ENCODE measurements around the gene GAL.

The GAL gene

DNA sequence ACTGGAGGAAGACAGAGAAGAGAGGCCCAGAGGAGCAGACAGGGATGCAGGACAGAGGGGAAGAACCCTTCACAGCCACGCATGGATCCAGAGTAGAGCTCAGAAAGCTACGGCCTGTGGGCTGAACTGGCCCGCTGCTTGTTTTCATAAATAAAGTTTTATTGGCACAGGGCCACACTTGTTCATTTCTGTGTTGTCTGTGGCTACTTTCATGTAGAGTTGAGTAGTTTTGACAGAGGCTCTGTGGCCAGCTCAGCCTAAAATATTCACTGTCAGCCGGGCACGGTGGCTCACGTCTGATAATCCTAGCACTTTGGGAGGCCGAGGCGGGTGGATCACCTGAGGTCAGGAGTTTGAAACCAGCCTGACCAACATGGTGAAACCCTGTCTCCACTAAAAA is 26.2 kb upstream of the GAL start:
- DNase-seq (ENCODE audit: insufficient read length, low spot score), result no peak
- no peak for FAIRE-seq

DNA sequence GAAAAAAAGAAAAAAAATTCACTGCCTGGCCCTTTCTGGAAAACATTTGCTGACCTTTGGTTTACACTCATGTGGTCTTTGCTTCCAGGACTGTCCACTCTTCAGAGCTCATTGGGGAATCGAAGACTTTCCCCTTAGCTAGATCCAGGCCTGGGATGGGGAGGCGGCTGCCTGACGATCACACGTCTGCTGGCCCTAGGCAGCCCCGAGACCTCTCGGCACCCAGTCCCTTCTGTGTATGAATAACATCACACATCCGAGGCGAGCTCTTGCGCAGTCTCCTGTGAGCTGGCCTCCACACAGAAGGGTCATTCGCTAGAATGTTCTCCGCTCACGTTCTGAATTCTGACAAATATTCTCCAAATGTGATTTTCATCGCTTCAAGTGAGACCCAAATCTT is 25.7 kb upstream of the GAL start:
- FAIRE-seq (no peak), DNase-seq (ENCODE audit: insufficient read length, low spot score) (no peak)

DNA sequence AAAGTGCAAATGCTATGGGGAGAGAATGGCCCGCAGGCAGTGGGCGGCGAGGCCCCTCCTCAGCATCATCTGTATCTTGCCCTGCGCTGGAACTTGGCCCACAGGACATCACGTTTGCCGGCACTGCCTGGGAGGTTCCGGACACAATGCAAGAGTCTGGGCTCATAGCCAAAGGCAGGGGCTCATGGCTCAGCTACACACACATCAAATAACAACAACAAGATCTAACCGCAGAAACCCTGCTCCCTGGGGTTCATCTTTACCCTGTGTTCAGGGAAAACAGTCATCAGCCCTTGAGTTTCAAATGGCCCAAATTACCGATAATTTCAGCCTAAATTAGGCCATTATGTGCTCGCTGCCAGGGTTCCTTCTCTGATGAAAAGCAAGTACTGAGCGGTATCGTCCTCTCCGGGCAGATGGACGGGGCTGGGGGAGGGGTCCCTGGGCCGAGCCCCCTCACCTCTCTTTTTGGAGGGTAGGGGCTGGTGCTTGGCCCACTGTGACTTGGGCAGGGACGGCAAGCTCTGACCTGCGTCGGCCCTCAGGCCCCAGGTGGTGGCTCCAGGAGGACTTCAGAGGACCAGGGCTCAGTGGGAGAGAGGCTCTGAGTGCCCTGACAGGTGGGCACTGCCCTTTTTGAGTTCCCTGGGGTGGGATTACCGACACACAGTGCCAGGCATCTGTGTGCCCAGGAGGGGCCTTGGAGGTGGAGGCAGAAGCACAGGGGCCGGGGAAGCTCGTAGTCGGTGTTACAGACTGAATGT is 25.0 kb upstream of the GAL start:
- DNase-seq (ENCODE audit: insufficient read length, low spot score), result peak; percentile 88
- peak; percentile 48 for FAIRE-seq

DNA sequence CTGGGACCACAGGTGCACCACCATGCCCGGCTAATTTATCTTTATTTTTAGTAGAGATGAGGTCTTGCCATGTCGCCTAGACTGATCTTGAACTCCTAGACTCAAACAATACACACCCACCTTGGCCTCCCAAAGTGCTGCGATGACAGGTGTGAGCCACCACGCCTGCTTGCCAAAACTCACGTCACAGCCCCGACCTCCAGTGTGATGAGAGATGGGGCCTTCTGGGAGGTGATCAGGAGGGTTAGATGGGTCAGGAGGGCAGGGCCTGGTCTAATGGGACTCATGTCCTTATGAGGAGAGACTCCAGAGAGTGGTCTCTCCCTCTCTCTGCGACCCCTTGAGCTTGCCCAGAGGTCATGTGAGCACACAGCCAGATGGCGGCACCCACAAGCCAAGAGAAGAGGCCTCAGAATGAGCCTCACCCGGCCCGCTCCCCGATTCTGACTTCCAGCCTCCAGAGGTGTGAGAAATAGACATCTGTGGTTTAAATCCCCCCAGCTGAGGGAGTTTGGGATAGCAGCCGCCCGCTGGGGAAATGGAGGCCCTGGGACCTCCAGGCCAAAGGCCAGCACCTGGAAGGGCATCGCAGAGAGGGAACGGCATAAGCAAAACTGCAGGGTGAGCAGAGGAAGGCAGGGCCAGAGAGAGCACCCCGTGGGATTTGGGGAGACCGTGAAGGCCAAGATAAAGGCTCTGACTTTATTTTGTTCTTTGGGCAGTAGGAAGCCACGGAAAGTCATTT is 24.1 kb upstream of the GAL start:
- no peak for FAIRE-seq
- no peak for DNase-seq (ENCODE audit: insufficient read length, low spot score)

DNA sequence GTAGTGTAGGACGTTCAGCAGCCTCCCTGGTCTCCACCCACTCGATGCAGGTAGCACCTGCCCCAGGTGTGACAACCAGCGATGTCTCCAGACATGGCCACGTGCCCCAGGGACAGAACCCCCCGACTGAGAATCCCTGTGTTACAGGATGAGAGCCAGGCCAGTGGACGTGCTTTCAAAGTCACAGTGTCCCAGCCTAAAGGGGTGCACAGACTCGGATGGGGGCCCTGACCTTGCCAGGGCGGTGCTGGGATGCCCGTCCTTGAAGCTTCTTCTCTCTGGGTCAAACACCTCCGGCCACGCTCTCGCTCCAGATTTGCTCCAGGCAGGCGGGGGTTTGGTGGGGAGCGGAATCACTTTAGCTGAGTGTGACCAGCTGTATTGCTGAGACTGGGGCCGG is 23.3 kb upstream of the GAL start:
- DNase-seq (ENCODE audit: insufficient read length, low spot score) (no peak), FAIRE-seq (peak; percentile 51)

DNA sequence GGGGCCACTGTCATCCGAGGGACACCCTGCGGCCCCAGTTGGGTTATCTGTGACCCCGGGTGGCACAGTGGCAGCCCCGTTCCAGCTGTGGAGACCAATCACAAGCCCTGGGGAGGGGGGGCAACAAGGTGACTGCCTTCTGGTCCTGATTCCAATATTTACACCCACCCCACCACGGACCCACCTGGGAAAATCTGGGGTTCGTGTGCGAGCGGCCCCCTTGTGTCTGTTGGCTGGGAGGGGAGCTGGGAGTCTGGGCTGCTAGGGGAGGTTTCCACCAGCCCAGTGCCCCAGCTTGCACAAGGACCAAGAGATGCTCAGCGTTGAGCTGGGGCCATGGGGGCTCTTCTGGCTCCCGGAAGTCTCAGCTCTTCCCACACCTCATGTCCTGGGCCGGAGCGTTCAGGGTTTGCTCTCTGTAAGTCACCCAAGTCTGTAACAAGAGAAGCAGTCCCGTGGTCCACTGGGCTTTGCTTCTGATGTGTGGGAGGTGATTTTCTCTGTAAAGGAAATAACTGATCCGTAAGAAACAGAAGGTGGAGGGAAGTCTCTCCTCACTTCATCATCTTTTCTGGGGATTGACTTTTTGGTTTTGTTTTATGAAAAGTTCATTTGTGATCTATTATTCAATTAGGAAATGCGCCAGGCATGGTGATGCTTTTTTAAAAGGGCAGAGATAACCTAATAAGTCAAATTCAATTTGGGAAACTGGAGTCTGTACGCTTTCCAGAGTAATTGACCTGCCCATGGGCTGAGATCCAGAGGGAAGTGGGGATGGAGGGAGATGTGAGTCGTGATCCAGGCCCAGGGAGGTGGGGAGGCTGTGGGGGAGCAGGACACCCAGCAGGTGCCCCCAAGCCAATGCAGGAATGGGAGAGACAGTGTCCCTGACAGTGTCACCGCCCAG is 22.4 kb upstream of the GAL start:
- DNase-seq (ENCODE audit: insufficient read length, low spot score) (no peak), FAIRE-seq (peak; percentile 36)

DNA sequence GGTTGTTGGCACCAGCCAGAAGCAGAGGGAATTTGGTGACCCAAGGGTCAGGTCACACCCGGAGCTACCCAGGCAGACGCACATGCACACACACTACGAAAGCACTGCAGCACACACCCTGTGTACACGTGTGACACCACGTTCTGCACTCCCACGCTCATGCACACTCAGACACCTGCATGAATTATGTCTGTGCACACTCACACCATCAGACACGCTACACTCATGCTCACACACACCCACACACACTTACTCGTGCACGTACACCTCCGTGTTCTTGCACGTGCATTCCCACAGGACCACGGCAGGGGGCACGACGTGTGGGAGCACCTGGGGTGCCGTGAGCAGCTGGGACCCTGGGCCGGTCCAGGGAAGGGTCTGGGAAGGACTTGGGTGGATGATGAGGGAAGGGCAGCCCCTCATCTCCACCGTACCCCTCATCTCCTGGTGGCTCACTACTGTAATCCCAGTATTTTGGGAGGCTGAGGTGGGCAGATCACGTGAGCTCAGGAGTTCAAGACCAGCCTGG is 20.8 kb upstream of the GAL start:
- DNase-seq (ENCODE audit: insufficient read length, low spot score), result no peak
- FAIRE-seq, result peak; percentile 96

DNA sequence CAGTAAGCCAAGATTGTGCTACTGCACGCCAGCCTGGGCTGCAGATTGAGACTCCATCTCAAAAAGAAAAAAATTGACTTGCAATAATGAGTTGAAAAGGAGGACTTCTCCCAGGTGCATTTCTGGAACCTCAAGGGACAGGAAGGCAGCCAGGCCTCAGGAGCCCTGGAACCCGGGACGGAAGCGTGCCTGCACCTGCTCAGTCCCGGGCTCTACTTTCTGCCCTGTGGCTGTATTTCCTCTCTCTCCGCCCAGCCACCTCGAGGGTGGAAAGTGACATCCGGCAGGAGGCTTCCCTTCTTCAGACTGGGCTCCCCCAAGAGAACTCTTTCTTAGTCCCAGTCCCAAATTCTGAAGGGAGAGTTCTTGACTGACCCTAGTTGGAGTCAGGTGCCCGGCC is 20.2 kb upstream of the GAL start:
- FAIRE-seq (no peak), DNase-seq (ENCODE audit: insufficient read length, low spot score) (no peak)

DNA sequence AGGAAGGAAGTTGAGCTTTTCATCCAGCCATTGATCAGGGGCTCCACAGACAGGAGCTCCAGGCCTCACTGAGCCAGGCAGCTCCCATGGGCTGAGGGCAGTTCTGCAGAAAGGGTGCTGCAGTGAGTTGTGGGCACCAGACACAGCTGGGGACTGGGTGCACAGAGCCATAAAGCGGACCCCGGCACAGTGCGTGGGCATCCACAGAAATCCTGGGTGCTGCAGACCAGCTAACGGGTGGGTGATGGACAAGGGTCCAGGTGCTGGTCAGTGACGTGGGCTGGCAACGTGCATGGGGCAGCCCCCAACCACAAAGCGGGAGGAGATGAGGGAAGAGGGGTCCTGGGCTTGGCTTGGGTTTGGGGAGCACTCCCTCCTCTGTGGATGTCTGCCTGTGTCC is 19.4 kb upstream of the GAL start:
- no peak for FAIRE-seq
- no peak for DNase-seq (ENCODE audit: insufficient read length, low spot score)

DNA sequence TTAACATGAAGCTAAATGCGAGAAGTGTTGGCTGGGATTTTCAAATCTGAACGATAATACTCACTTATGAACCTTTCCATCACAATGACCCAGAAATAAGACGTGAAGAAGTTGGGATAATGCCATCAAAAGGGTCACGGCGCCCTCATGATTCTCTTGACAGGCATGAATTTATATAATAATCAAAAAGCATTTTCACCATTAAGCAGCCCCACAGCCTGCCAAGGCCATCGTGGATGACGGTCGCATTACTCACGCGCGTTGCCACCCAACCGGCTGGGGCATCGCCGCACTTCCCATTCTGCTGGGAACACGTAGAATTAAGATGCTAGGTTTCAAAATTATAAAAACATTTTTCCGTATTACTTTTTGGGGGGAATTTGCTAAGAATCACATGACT is 18.9 kb upstream of the GAL start:
- FAIRE-seq, result no peak

DNA sequence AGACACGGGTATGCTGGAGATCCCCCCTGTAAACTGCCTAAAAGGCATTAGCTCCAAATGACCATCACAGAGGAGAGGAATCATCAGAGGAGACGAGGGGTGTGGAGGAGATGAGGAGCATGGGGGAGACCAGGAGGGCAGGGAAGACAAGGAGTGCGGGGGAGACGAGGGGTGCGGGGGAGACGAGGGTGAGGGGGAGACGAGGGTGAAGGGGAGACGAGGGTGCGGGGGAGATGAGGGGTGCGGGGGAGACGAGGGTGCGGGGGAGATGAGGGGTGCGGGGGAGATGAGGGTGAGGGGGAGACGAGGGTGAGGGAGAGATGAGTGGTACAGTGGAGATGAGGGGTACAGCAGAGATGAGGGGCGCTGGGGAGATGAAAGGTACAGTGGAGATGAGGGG is 17.5 kb upstream of the GAL start:
- no peak for FAIRE-seq
- no peak for DNase-seq (ENCODE audit: insufficient read length, low spot score)

More for the DNA sequence above, 18.9 kb upstream of the GAL start:
- DNase-seq (ENCODE audit: insufficient read length, low spot score), result no peak

DNA sequence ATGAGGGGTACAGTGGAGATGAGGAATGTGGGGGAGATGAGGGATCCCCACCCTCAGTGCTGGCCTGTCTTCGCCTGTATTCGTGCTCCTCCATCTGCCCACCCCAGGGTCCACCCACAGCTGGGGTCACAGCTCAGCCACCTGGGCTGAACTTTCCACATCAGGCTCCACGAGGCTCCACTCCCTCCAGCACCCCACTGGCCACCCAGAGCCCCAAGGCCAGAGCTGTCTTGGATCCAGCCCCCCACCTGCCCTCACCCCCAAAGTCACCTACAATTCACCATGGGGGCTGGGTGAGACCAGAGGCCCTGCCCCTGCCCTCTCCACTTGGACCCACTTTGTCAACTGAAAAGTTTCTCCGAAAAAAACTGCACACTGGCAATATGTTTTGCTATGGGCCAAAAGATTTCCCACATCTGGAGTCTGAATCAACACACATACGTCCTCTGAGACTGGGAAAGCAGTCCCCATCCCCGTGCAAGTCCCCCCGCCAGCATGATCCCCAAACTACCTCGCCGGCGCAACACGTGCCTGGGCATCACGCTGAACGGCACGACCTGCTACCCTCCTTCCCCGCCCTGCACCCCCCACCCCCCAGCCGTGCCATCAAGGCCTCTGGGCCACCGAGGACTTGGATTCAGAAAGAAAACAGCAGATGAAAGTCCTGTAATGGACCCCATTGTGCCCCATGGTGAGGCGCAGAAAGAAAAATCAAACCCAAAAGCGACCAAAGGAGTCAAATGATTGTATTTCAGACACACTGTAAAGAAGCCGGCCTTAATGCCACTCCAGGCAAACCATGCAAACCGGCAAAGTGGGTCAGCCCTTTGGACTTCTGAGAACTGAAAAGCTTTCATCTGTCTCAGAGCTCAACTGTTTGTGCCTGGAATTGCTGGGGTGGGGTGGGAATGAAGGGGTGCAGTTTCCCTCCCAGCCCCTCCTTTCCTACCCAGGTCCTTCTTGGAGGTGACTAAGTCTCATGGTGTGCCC is 16.5 kb upstream of the GAL start:
- FAIRE-seq (no peak), DNase-seq (ENCODE audit: insufficient read length, low spot score) (no peak)

DNA sequence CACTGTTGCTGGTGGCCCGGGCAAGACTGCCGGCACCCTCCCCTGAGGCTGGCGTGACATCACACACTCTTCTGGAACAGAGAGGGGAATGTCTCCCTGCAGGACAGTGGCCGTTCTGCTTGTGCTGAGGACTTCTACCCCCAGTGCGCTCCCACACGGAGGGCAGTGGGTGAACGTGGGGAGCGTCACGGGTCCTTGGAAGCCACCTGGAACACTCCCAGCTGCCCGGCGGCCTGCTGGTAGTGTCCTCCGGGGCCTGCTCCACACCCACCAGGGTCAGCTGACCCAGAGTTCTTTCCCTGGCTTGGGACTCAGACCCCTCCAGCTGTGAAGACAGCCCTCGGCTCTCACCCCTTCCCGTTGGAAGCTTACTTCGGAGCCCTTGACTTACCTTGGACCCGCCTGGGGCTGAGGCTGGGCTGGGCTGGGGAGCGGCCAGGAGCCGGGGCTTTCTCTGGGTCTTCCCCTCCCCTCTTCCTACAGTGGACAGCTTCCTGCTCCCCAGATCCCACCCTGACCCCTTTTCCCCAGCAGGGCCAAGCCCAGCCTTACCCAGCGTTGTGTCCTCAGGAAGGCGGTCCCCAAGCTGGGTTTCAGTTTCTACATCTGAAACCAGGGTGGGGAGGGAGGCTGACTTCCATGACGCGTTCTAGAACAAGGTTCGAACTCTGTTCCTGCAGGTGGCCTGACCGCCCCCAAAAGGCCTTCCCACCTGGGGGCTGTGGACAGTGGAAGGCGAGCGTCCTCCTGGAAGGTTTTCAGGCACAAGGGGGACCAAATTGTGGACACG is 14.8 kb upstream of the GAL start:
- FAIRE-seq (no peak), DNase-seq (ENCODE audit: insufficient read length, low spot score) (no peak)

DNA sequence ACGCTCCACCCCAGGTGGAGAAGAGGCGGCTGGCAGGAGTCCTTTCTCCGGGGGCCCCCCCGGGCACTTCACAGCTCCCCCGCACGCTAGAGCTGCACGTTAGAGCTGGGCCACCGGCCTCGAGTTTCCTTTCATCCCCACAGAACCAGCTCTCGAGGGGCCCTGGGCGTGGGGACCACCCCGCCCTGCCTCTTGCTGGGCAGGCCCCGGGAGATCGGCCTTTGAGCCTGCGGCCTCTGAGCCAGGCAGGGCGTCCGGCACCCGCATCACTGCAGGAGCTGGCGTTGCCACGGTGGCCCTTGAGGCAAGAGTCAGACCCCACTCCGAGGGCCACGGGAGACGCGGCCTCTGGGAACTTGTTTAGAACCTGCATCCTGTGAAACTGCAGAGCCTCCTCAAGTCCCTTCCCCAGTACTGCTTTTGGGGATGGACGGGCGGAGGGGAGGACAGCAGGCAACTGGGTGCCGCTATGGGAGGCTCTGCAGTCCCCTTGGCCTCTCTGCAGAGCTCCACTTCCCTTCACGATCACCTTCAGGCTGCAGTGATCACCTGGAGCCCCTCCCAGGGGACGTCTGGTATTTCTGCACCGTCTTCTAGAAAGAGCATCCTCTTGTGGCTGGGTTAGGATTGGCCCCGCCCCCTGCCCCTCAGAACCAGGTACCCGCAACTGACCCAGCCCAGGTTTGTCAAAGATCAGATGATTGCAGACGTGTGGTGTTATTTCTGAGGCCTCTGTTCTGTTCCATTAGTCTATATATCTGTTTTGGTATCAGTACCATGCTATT is 13.9 kb upstream of the GAL start:
- FAIRE-seq (no peak), DNase-seq (ENCODE audit: insufficient read length, low spot score) (no peak)

DNA sequence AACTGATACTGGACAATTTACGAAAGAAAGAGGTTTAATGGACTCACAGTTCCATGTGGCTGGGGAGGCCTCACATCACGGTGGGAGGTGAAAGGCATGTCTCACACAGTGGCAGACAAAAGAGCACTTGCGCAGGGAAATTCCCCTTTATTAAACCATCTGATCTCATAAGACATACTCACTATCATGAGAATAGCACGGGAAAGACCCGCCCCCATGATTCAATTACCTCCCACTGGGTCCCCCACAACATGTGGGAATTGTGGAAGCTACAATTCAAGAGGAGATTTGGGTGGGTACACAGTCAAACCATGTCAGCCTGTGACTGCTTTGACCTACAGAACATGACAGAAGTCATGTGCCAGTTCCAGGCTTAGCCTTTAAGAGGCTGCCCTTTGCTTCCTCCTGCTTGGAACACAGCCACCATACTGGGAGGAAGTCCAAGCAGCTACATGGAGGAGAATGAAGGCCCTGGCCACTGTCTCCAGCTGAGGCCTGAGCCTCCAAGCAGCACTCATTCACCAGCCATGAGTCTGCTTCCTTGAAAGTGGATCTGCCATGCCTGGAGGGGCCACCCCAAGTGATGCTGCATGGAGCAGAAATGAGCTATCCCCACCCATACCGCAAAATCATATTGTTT is 10.9 kb upstream of the GAL start:
- no peak for FAIRE-seq
- no peak for DNase-seq (ENCODE audit: insufficient read length, low spot score)

DNA sequence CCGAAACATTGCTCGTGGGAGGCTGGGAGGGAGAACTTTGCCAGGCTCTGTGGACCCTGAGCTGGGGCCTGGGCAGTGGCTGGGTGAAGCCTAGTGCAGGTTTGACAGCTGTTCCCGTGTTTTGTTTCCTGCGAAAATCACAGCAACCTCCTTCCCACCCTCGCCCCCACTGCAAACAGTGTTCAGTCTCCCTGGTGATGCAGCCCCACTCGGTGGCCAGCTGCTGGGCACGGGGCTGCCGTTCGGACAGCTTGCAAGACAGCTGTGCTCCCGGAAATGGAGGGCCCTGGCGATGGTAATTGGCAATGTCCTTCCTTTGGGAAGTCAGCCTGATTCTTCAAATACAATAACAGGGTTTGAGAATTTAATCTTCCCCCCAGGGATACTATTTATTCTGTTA is 10.4 kb upstream of the GAL start:
- FAIRE-seq, result no peak
- DNase-seq (ENCODE audit: insufficient read length, low spot score), result no peak

DNA sequence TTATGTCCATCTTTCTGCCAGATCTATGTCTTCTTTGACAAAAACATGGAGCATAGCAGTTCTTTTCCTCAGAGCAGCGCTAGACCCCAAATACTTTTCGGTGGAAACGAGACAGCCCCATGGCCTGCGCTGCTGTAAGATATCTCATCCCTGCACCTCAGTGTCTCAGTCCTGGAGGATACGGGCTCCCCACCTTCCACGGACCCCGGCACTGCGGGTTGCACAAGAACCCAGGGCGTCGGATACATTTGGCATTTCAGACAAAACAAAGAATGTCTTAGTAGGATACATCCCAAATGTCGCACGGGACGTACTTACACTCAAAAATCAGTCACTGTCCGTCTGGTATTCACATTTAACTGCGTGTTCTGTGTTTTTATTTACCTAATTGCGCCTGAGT is 9.9 kb upstream of the GAL start:
- DNase-seq (ENCODE audit: insufficient read length, low spot score) (no peak), FAIRE-seq (no peak)

DNA sequence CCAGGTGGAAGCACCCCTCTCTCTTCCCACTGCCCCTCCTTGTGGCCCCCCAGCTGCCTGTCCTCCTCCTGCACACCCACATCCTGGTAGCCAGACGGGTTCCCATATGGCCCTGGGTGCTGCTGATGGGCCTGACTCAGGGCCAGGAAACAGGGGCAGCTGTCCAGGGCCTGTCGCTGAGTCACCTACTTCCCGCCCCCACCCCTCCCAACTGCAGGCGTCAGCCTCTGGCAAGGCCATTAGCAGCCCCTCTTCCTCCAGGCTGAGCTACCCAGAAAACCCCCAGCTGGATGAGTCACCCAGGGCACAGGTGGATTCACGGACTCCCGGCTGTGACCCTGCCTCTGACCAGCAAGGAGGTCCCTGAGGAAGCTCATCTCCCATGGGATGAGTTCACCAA is 6.9 kb upstream of the GAL start:
- FAIRE-seq (peak; percentile 84), DNase-seq (ENCODE audit: insufficient read length, low spot score) (peak; percentile 97)
